Colonic mucosa (tissue), 4 donors: ENCODE measurements around the gene LIX1L. TPM values are rescaled to one million over a fixed set of nuclear protein-coding genes. Genes with fewer than 3 reads are reported as not detected.
A peak's percentile ranks its signal among the peaks of the same experiment; 100 is the strongest.
"Not testable (repeated sequence)": the region's sequence is repeated elsewhere in the genome, so short reads cannot be mapped to it uniquely, and the experiment has no call there.

Experiments
- DNase-seq: peaks from one replicate; pipeline ENCODE4 v3.0.0-alpha.2; 2020
- H3K27ac ChIP-seq: fragments of 200-600 bp; one replicate; pipeline ENCODE4 v1.8.0; 2021
- H3K27me3 ChIP-seq: fragments of 200-600 bp; one replicate; pipeline ENCODE4 v1.8.0; 2021
- H3K36me3 ChIP-seq: fragments of 200-600 bp; one replicate; pipeline ENCODE4 v1.8.0; 2021
- H3K4me1 ChIP-seq: fragments of 200-600 bp; one replicate; pipeline ENCODE4 v1.8.0; 2021; ENCODE audit warnings: mild to moderate bottlenecking
- H3K4me3 ChIP-seq: fragments of 200-600 bp; one replicate; pipeline ENCODE4 v1.8.0; 2021
- H3K9ac ChIP-seq, 2 donors: one replicate each; pipeline ENCODE4 v1.7.0; 2013; ENCODE audit warnings: control low read depth in 2 of 2, low read depth in 2 of 2, low read length in 2 of 2
- H3K9me3 ChIP-seq: fragments of 200-600 bp; one replicate; pipeline ENCODE4 v1.8.0; 2021
- CTCF ChIP-seq: fragments of 200-600 bp; IDR thresholded peaks from one replicate; pipeline ENCODE4 v1.8.0; 2022; ENCODE audit warnings: antibody characterized with exemption, mild to moderate bottlenecking
- intact Hi-C: fragments of 100-400 bp; cut with DNase I; formaldehyde crosslinking; loops from one replicate; pipeline ENCODE4 v1.14.1; 2022
- total RNA-seq, 2 donors: library from RNA; stranded (reverse); fragmentation: NEBNext Ultra II Directional in 1 of 2; extraction: Animal tissue kit (Norgen Biotek cat#: 25700) in 1 of 2; gene quantifications; one replicate each; pipeline ENCODE4 v1.2.1, GENCODE V29; 2021
- donor health status: healthy.
- donor health status: DM: no; HTN: no; CAD: no.
- donor health status: DM: no; HTN: no; CAD: no.

LIX1L gene
- total RNA-seq, 2 donors from 2014 or later = 4.7 to 8.6 TPM

GRCh38 chr1:145922266-145922665 is 35.6 kb downstream of the LIX1L start:
- Histone ChIP-seq H3K27ac (no peak overlapping the region), H3K9ac (no peak overlapping the region), H3K36me3 (no peaks in the 10 kb centered on the region), H3K9me3 (no peaks in the 10 kb centered on the region), H3K4me3 (no peak overlapping the region), H3K27me3 (no peaks in the 10 kb centered on the region), H3K4me1 (peaks cover 14% of the 10 kb centered on the region)
- no peak for TF ChIP-seq CTCF
- no peak for DNase-seq
- intact Hi-C loops = no loop called here

GRCh38 chr1:145920297-145920696 is 37.5 kb downstream of the LIX1L start:
- H3K27ac ChIP-seq, intact Hi-C loops, H3K9me3 ChIP-seq, H3K27me3 ChIP-seq, H3K4me1 ChIP-seq, DNase-seq, H3K9ac ChIP-seq, H3K4me3 ChIP-seq, H3K36me3 ChIP-seq: not testable (repeated sequence)

- Histone ChIP-seq H3K36me3 (no peaks in the 10 kb centered on the region), H3K9ac (peak overlapping the region; percentile 80 to 95), H3K27ac (peak overlapping the region; percentile 84), H3K4me1 (peaks cover 6% of the 10 kb centered on the region), H3K4me3 (peak overlapping the region; percentile 77), H3K27me3 (no peaks in the 10 kb centered on the region), H3K9me3 (no peaks in the 10 kb centered on the region)
- intact Hi-C loops = loop anchor here (5.0 to 10.0 kb wide), 2 partner anchors 38 to 74 kb away; partner anchors contain the start of genes LIX1L and NUDT17
- TF ChIP-seq CTCF = no peak
- peak; percentile 79 for DNase-seq
Measured at GRCh38 chr1:145918992-145919939, 38.6 kb downstream of the LIX1L start.

- Histone ChIP-seq H3K4me3 (peak within 1 kb of the TSS; percentile 77), H3K9ac (peak within 1 kb of the TSS; percentile 90 to 95), H3K27ac (peak within 1 kb of the TSS; percentile 84), H3K36me3 (no peaks in the 10 kb centered on the region), H3K27me3 (no peaks in the 10 kb centered on the region), H3K4me1 (peaks cover 6% of the 10 kb centered on the region), H3K9me3 (no peaks in the 10 kb centered on the region)
- intact Hi-C loops = loop anchor here (5.0 to 10.0 kb wide), 2 partner anchors 39 to 74 kb away; partner anchors contain the start of genes LIX1L and NUDT17
- TF ChIP-seq CTCF = no peak
- peak; percentile 92 for DNase-seq
Measured at GRCh38 chr1:145918144-145918991, 39.4 kb downstream of the LIX1L start, which contains the start of gene PEX11B. Gene PEX11B, minus strand, starts transcription at chr1:145918717. Its CDS starts 29 bp downstream, at chr1:145918688.

- Histone ChIP-seq H3K4me3 (peak overlapping the region; percentile 77), H3K9me3 (no peaks in the 10 kb centered on the region), H3K27me3 (no peaks in the 10 kb centered on the region), H3K36me3 (no peaks in the 10 kb centered on the region), H3K4me1 (peaks cover 6% of the 10 kb centered on the region), H3K9ac (peak overlapping the region; percentile 90 to 95), H3K27ac (no peak overlapping the region)
- no peak for TF ChIP-seq CTCF
- intact Hi-C loops = loop anchor here (5.0 to 10.0 kb wide), 2 partner anchors 40 to 73 kb away; partner anchors contain the start of genes LIX1L and NUDT17
- no peak for DNase-seq
Measured at GRCh38 chr1:145917595-145917994, 40.2 kb downstream of the LIX1L start.
